ENCODE results near the gene CCNB2.

DNA sequence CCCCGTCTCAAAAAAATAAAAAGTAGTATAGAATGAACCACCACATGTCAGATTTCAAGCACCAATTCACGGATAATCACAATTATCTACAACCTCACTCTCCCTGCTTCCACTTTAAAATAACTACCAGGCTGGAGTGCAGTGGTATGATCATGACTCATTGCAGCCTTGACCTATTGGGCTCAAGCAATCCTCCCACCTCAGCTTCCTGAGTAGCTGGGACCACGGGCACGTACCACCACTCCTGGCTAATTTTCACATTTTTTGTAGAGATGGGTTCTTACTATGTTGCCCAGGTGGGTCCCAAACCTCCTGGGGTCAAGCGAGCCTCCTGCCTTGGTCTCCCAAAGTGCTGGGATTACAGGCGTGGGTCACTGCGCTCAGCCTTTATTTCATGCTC lies 63.6 kb downstream of the CCNB2 start:
- TF ChIP-seq CTCF (IDR thresholded peaks at IDR 0.05) = no peak
- no peak for TF ChIP-seq EZH2 (IDR thresholded peaks at IDR 0.05; ENCODE audit: borderline replicate concordance, insufficient read depth, low read depth, low read length, poor library complexity, severe bottlenecking)

All from B cell (primary cell).